ENCODE measurements around the gene NKAIN1. TPM values are rescaled to one million over a fixed set of nuclear protein-coding genes. Genes with fewer than 3 reads are reported as not detected.

Gene NKAIN1
- total and polyA plus RNA-seq, 9 donors = 0.05 to 1.2 (median 0.23) TPM

- 90 to 97% (median 93%) methylated on average over 6 of the region's 6 CpGs for WGBS, 3 donors
- no peaks in the 10 kb centered on the region for H3K27me3 ChIP-seq
- DNase-seq = no peak
- H3K4me3 ChIP-seq = no peak overlapping the region
- TF ChIP-seq CTCF (IDR thresholded peaks at IDR 0.05) = no peak
- TF ChIP-seq POLR2A (IDR thresholded peaks at IDR 0.05) = no peak
- no peak for TF ChIP-seq EP300 (IDR thresholded peaks at IDR 0.05)
- peaks cover 4% of the 10 kb centered on the region for H3K4me1 ChIP-seq (ENCODE audit: insufficient read depth)
- H3K36me3 ChIP-seq = no peaks in the 10 kb centered on the region
- intact Hi-C loops (cut with DNase I) = no loop called here
- H3K9me3 ChIP-seq = no peaks in the 10 kb centered on the region
- H3K27ac ChIP-seq = no peak overlapping the region
Observed at GRCh38 chr1:31219489-31219888, 20.2 kb downstream of the NKAIN1 start.

- Histone ChIP-seq H3K27ac (no peak overlapping the region), H3K4me3 (no peak overlapping the region), H3K9me3 (no peaks in the 10 kb centered on the region), H3K27me3 (no peaks in the 10 kb centered on the region), H3K36me3 (no peaks in the 10 kb centered on the region), H3K4me1 (ENCODE audit: insufficient read depth) (peaks cover 4% of the 10 kb centered on the region)
- no peak for DNase-seq
- TF ChIP-seq CTCF (IDR thresholded peaks at IDR 0.05) = no peak
- TF ChIP-seq EP300 (IDR thresholded peaks at IDR 0.05) = no peak
- no peak for TF ChIP-seq POLR2A (IDR thresholded peaks at IDR 0.05)
- WGBS, 3 donors = 82 to 89% (median 87%) methylated on average over 8 of the region's 8 CpGs
- intact Hi-C loops (cut with DNase I) = no loop called here
Observed at GRCh38 chr1:31218705-31219104, 21.0 kb downstream of the NKAIN1 start.

GRCh38 chr1:31216016-31216415 is 23.7 kb downstream of the NKAIN1 start:
- 17 to 24% (median 23%) methylated on average over 10 of the region's 10 CpGs for WGBS, 3 donors
- no peaks in the 10 kb centered on the region for H3K36me3 ChIP-seq
- H3K4me1 ChIP-seq (ENCODE audit: insufficient read depth) = peaks cover 4% of the 10 kb centered on the region
- peak; percentile 25 to 90 (median 66) for DNase-seq
- H3K27ac ChIP-seq = no peak overlapping the region
- intact Hi-C loops (cut with DNase I) = no loop called here
- H3K9me3 ChIP-seq = no peaks in the 10 kb centered on the region
- no peaks in the 10 kb centered on the region for H3K27me3 ChIP-seq
- TF ChIP-seq CTCF (IDR thresholded peaks at IDR 0.05) = no peak
- TF ChIP-seq EP300 (IDR thresholded peaks at IDR 0.05) = no peak
- no peak for TF ChIP-seq POLR2A (IDR thresholded peaks at IDR 0.05)
- H3K4me3 ChIP-seq = no peak overlapping the region

- no peaks in the 10 kb centered on the region for H3K27me3 ChIP-seq
- TF ChIP-seq CTCF (IDR thresholded peaks at IDR 0.05) (no peak), EP300 (IDR thresholded peaks at IDR 0.05) (no peak), POLR2A (IDR thresholded peaks at IDR 0.05) (no peak)
- intact Hi-C loops (cut with DNase I) = no loop called here
- H3K4me1 ChIP-seq (ENCODE audit: insufficient read depth) = peaks cover 4% of the 10 kb centered on the region
- no peaks in the 10 kb centered on the region for H3K36me3 ChIP-seq
- H3K9me3 ChIP-seq = no peaks in the 10 kb centered on the region
- no peak overlapping the region for H3K4me3 ChIP-seq
- peak in 1 of 5 donors; percentile 46 for DNase-seq
- WGBS, 3 donors = 30 to 36% (median 34%) methylated on average over 11 of the region's 11 CpGs
- no peak overlapping the region for H3K27ac ChIP-seq
Observed at GRCh38 chr1:31215065-31215570, 24.6 kb downstream of the NKAIN1 start.

All from ovary (tissue), 9 donors.